ENCODE measurements around the gene SLC39A8.
A peak's percentile ranks its signal among the peaks of the same experiment; 100 is the strongest.

SLC39A8 gene

DNA sequence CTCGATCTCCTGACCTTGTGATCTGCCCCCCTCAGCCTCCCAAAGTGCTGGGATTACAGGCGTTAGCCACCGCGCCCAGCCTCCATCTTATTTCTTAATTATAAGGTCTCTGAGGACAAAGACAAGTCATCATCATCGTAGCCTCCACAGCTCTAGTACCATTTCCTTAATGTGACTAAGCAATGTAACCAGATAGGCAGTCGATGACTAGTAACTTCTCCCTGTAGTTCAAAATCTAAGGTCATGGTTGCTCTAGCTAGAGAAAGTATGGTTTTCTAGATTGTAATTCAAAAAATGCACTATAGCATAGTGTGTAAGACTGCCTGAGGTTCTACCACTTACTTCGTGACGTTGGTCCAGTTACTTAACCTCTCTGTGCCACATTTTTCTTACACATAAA is 6.9 kb downstream of the SLC39A8 start:
- no peak for DNase-seq

DNA sequence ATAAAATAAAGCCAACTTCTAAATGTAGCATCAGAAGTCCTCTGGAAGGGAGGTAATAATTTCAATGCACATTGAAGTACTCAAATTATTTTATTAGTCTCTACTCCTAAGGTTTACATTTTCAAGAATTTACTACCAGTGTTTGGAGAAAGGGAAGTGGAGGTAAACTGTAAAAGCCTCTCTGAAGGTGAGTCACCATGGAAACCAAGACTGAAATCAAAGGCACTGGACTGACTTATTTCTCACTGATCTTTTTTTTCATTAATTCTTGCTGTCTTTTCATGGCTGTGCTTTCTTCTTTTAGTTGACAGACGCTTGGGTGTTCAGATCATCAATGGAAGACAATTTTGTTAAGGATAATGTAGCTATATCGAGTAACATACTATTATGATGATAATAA is 9.7 kb downstream of the SLC39A8 start:
- DNase-seq = no peak

DNA sequence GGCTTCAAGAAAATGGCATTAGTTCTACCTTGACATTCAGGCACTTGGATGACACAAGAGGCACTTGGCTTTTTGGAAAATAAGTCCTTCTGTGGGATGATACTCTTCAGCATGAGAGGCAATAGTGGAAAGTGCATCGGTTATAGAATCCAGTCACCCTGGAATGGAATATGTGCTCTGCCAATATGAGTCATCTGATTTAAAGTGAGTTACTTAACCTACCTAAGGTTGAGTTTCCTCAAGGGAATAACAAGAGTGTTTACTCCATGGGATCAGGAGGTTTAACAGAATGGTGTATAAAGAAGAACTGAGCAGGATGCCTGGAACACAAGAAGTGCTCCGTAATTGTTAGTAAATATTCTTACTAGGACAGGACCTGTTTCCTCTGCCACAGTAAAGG is 10.7 kb downstream of the SLC39A8 start:
- no peak for DNase-seq

DNA sequence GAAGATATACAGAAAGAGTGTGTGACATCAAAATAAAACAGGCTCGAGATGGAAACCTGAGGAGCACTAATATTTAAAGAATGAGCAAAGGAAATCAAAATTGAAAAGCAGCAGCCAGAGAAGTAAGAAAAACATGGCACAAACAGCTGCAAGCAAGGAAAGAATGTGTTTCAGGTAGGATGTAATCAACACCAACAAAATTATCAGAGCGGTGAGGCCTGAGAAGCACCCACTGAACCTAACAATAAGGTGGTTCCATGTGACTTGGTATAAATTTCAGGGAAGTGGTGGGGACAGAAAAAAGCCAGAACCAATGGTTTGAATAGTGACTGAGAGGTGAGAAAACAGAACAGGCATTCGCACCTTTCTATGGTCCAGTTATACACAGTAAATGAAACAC is 11.5 kb downstream of the SLC39A8 start:
- no peak for DNase-seq

DNA sequence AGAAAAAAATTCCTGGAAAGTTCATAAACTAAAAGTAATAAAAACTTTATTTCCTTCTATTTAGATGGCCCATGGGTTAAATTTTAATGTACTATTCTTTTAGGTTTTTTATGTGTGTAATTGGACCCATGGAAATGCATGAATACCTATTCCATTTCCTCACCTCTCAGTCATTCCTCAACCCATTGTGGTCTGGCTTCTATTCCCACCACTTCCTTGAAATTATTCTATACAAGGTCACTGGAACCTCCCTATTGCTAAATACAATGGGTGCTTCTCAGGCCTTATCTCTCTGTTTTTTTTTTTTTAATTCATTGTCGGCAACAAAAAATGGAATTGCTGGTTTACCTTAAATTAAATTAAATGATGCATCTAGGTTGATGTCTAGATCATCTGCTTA is 17.2 kb downstream of the SLC39A8 start:
- DNase-seq = no peak

DNA sequence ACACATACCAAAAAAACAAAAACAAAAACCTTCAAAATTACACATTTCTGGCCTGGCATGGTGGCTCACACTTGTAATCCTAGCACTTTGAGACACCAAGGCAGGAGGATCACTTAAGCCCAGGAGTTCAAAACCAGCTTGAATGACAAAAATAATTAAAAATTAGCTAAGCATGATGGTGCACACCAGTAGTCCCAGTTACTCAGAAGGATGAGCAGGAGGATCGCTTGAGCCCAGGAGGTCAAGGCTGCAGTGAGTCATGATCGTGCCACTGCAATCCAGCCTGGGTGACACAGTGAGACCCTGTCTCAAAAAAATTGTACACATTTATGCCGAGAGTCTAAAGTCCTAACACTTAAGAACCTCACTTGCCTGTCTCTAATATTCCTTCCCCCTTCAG is 18.3 kb downstream of the SLC39A8 start:
- no peak for DNase-seq

GRCh38 chr4:102324730-102325129 is 20.6 kb downstream of the SLC39A8 start:
- DNase-seq = peak; percentile 20 to 42

- no peak for DNase-seq
Measured at GRCh38 chr4:102322736-102323135, 22.5 kb downstream of the SLC39A8 start.

- DNase-seq = peak; percentile 18 to 35
Measured at GRCh38 chr4:102321260-102321995, 23.9 kb downstream of the SLC39A8 start.

DNA sequence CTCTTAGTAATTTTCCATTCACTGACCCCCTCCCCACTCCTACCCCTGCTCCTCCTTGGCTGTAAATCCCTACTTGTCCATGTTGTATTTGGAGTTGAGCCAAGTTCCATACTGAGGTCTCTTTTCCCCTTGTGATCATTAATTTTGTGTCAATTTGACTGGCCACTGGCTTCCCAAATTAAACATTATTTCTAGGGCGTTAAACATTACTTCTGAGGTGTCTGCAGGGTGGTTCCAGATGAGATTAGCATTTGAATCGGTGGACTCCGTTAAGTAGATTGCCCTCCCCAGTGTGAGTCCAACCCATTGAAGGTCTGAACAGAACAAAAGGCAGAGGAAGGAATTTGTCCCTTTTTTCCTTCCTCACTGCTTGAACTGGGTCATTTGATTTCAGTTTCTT is 25.7 kb downstream of the SLC39A8 start:
- no peak for DNase-seq

GRCh38 chr4:102318526-102318925 is 26.8 kb downstream of the SLC39A8 start:
- DNase-seq = no peak

GRCh38 chr4:102318105-102318504 is 27.2 kb downstream of the SLC39A8 start:
- no peak for DNase-seq

- no peak for DNase-seq
Measured at GRCh38 chr4:102317459-102317858, 27.8 kb downstream of the SLC39A8 start.

DNA sequence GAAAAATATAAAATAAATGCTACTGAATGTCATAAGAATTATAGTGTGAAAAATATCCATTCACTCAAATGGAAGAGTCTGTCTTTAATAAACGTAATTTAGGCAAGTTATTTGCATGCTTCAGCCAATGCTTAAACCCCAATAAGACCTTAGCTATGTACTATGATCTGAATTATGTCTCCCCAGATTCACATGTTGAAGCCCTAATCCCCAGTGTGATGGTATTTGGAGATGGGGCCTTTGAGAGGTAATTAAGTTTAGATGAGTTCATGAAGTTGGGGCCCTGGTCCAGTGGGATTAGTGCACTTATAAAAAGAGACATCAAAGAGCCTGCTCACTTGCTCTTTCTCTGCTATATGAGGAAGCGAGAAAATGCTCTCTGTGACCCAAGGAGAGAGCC is 28.7 kb downstream of the SLC39A8 start:
- no peak for DNase-seq

GRCh38 chr4:102315532-102315931 is 29.8 kb downstream of the SLC39A8 start:
- no peak for DNase-seq

- no peak for DNase-seq
Measured at GRCh38 chr4:102312417-102312816, 32.9 kb downstream of the SLC39A8 start.

DNA sequence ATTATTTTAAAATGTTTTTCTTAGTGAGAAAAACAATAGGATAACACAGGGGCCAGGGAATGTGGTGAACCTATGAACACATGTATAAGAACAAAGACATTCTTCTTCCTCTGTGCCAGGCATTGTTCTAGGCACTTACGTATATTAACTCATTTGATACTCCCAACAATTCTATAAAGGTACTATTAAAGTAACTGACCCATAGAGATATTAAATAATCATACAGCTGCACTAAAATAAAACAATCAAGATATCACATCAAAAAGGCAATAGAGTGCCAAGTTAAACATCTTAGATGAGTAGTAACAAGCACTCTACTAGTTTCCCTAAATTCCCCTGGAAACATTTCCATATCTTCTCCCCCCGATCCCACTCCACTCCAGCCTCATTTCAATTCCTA is 33.4 kb downstream of the SLC39A8 start:
- DNase-seq = no peak

GRCh38 chr4:102311407-102311806 is 33.9 kb downstream of the SLC39A8 start:
- DNase-seq = no peak

DNA sequence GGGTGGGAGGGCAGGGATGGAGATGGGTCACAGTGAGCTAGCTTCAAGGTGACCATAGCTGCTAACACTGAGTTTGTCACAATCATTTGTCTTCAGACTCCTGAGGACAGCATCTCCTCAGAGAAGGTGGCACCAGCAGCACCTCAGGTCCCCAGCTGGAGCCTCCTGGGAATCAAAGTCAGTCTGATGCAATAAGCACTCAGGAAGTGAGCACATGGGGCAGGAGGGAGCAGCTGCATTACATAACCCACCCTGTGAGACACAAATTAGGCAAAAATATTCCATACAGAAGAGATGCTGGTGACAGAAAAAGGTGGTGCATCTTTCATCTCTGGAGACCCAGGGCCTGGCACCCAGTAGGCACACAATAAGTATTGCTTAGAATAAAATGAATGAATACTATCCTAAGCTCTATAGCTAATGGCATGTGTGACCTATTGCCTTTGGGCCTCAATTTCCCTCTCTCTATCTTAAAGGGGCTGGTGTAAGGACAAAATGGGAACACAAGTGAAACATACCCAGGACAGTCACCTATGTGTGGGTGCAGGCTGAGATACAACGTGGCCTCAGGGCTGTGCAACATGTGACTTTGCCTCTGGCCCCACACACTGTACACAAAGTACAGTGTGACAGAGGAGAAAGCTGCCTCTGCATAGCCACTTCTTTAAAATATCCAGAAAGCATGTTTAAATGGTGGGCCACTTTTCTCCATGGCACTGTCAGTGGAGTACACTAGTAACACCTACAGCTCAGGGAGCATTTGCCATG is 37.1 kb downstream of the SLC39A8 start:
- no peak for DNase-seq

DNA sequence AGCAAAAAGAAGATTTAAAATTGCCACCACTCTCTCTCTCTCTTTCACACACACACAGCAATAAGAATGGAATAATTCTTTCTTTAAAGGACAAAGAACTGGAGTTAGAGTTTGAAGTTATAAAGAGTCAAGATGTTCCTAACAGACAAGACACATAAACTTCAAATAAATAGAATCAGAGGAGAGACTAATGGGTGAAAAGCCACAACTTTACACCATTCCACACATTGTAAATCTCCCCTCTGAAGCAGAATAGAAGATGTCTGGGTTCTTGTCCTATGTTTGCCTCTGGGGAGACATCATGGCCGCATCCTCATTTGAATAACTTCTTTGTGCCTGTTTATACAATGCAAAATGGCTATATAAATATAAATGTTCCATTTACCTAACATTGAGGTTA is 39.6 kb downstream of the SLC39A8 start:
- DNase-seq = no peak

GRCh38 chr4:102302762-102303161 is 42.5 kb downstream of the SLC39A8 start:
- no peak for DNase-seq

DNA sequence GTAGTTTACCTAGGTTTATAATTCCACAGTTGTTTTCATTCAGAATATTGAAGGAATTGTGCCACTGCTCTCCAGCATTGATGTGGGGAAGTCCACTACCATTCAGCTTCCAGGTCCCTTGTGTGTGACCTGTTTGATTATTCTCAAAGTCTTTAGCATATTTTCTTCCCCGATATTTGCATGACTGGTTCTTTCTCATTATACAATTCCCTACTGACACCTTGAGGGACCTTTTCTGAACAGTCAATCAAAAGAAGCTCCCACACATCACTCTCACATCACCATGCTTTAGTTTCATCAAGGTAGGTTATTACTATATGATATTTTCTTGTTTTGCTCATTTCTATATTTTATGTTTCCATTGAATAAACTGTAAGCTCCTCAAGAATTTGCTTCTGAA is 44.1 kb downstream of the SLC39A8 start:
- no peak for DNase-seq

GRCh38 chr4:102299354-102300107 is 45.8 kb downstream of the SLC39A8 start:
- peak; percentile 10 to 29 for DNase-seq

GRCh38 chr4:102298716-102299115 is 46.6 kb downstream of the SLC39A8 start:
- no peak for DNase-seq

Measured in inflammatory macrophage treated with lipopolysaccharide for 1 hour (primary cell).